Endothelial cell of umbilical vein (primary cell): Measurements from ENCODE around the gene ADCY5. TPM values are rescaled to one million over a fixed set of nuclear protein-coding genes. Genes with fewer than 3 reads are reported as not detected.

Source experiments
- BruUV-seq: library from RNA; stranded (reverse); fragments of 400-500 nt; replicated peaks from 2 replicates; lab custom pipeline; 2021; lab: Mats Ljungman, UMichigan
- CTCF ChIA-PET: fragments of 300-600, 350-600 bp; sonication (Branson Sonifier 250); formaldehyde crosslinking; loops from one replicate; lab custom pipeline; 2021; ENCODE audit warnings: antibody characterized with exemption, inconsistent platforms; lab: Charles Lee
- POLR2A ChIA-PET: fragments of 300-600, 350-600 bp; sonication (Branson Sonifier 250); formaldehyde crosslinking; loops from one replicate; lab custom pipeline; 2021; ENCODE audit warnings: antibody characterized with exemption, inconsistent platforms; lab: Charles Lee
- DNase-seq: peaks from one replicate; pipeline ENCODE4 v3.0.0-alpha.2; 2011; ENCODE audit warnings: low read depth, low spot score
- FAIRE-seq: peaks from 2 replicates; lab custom pipeline; 2011; peaks lifted over from hg19 to GRCh38; lab: Jason Lieb, UNC
- H2AFZ ChIP-seq: 2 replicates; pipeline ENCODE4 v1.6.0; 2012; ENCODE audit warnings: low read depth, low read length, control low read depth, inconsistent platforms
- H3K27ac ChIP-seq: 2 replicates; pipeline ENCODE4 v1.5.1; 2011; ENCODE audit warnings: low read depth, mild to moderate bottlenecking, control low read depth, low read length, moderate library complexity; ENCODE audit not compliant: insufficient read depth
- H3K27me3 ChIP-seq, 2 experiments: 2 replicates each; pipeline versions ENCODE4 v1.6.0 to v1.6.1; 2011; ENCODE audit warnings: low read length in 2 of 2, mixed read lengths in 1 of 2; ENCODE audit not compliant: control insufficient read depth in 2 of 2, insufficient read depth in 2 of 2
- H3K36me3 ChIP-seq, 2 experiments: 2 replicates in 1 of 2; 3 replicates in 1 of 2; pipeline ENCODE4 v1.5.1; 2011; ENCODE audit warnings: low read length in 2 of 2, mild to moderate bottlenecking in 1 of 2, moderate library complexity in 1 of 2; ENCODE audit not compliant: control insufficient read depth in 2 of 2, insufficient read depth in 2 of 2; ENCODE audit errors: extremely low read depth in 1 of 2
- H3K4me1 ChIP-seq: 3 replicates; pipeline ENCODE4 v1.5.1; 2011; ENCODE audit warnings: mild to moderate bottlenecking, low read length; ENCODE audit not compliant: control insufficient read depth, insufficient read depth; ENCODE audit errors: extremely low read depth
- H3K4me2 ChIP-seq: 2 replicates; pipeline ENCODE4 v1.6.1; 2011; ENCODE audit warnings: low read length, control low read depth, mixed read lengths; ENCODE audit not compliant: insufficient read depth
- H3K4me3 ChIP-seq, 3 experiments: fragments of 200-600 bp in 1 of 3; sonication (generic), shearing (Covaris generic) in 1 of 3; replicated peaks in 1 of 3; 2 replicates each; pipeline ENCODE4 v1.5.1; 2011 to 2016; ENCODE audit warnings: control low read depth in 3 of 3, low read length in 3 of 3, mild to moderate bottlenecking in 2 of 3, inconsistent platforms in 1 of 3, low read depth in 1 of 3, moderate library complexity in 1 of 3; ENCODE audit not compliant: insufficient read depth in 1 of 3
- H3K79me2 ChIP-seq: 2 replicates; pipeline ENCODE4 v1.6.0; 2012; ENCODE audit warnings: low read length, inconsistent platforms; ENCODE audit not compliant: control insufficient read depth, insufficient read depth
- H3K9ac ChIP-seq: replicated peaks from 2 replicates; pipeline ENCODE3; 2011; ENCODE audit warnings: low read length, control low read depth; ENCODE audit not compliant: insufficient read depth; ENCODE audit errors: extremely low read depth
- H3K9me1 ChIP-seq: replicated peaks from 3 replicates; pipeline ENCODE4 v1.6.0; 2011; ENCODE audit warnings: mild to moderate bottlenecking, low read length; ENCODE audit not compliant: control insufficient read depth, insufficient read depth; ENCODE audit errors: extremely low read depth
- H3K9me3 ChIP-seq: replicated peaks from 2 replicates; pipeline ENCODE4 v1.5.1; 2012; ENCODE audit warnings: low read length, inconsistent platforms; ENCODE audit not compliant: control insufficient read depth, insufficient read depth
- H4K20me1 ChIP-seq: replicated peaks from 2 replicates; pipeline ENCODE3; 2011; ENCODE audit warnings: mild to moderate bottlenecking, low read length; ENCODE audit not compliant: control insufficient read depth, insufficient read depth; ENCODE audit errors: extremely low read depth
- CTCF ChIP-seq, 2 donors: IDR thresholded peaks; 1 replicate in 1 of 2; 2 replicates in 1 of 2; pipeline ENCODE4 v1.5.1; 2011; ENCODE audit warnings: low read length in 2 of 2, mild to moderate bottlenecking in 2 of 2, moderate library complexity in 2 of 2, control low read depth in 1 of 2, inconsistent platforms in 1 of 2, low read depth in 1 of 2; ENCODE audit not compliant: insufficient read depth in 1 of 2; ENCODE audit errors: extremely low read depth in 1 of 2
- EZH2 ChIP-seq: IDR thresholded peaks from 2 replicates; pipeline ENCODE4 v1.6.1; 2012; ENCODE audit warnings: borderline replicate concordance, low read depth, mild to moderate bottlenecking, moderate library complexity, low read length, inconsistent platforms; ENCODE audit not compliant: severe bottlenecking
- FOS ChIP-seq: IDR thresholded peaks from 2 replicates; pipeline ENCODE4 v1.6.1; 2011; ENCODE audit warnings: mild to moderate bottlenecking, low read length, moderate library complexity, borderline replicate concordance; ENCODE audit not compliant: insufficient read depth
- GATA2 ChIP-seq: IDR thresholded peaks from 2 replicates; pipeline ENCODE4 v1.7.0; 2011; ENCODE audit warnings: low read depth, mild to moderate bottlenecking, moderate library complexity, mixed read lengths, low read length; ENCODE audit not compliant: insufficient read length, insufficient read depth
- JUN ChIP-seq: IDR thresholded peaks from 2 replicates; pipeline ENCODE4 v1.6.1; 2011; ENCODE audit warnings: borderline replicate concordance, low read depth; ENCODE audit not compliant: insufficient read length, insufficient read depth
- MYC ChIP-seq: IDR thresholded peaks from one replicate; pipeline ENCODE4 v1.6.1; 2011; ENCODE audit warnings: mild to moderate bottlenecking, low read depth, low read length
- POLR2A ChIP-seq: IDR thresholded peaks from 2 replicates; pipeline ENCODE4 v1.6.1; 2012; ENCODE audit warnings: low read depth, mild to moderate bottlenecking, control low read depth, low read length
- POLR2AphosphoS5 ChIP-seq: IDR thresholded peaks from 2 replicates; pipeline ENCODE4 v1.6.1; 2012; ENCODE audit warnings: low read depth, mild to moderate bottlenecking, control low read depth, low read length, moderate library complexity; ENCODE audit not compliant: insufficient read depth
- dilution Hi-C: fragments of 300-500 bp; cut with MboI; formaldehyde crosslinking; loops from one replicate; pipeline ENCODE4 v1.15.0; 2019; ENCODE audit warnings: low sequenced_read_pairs; ENCODE audit not compliant: extremely low pct_ligation_motif_present
- intact Hi-C: fragments of 100-400 bp; cut with micrococcal nuclease; formaldehyde crosslinking; loops from one replicate; pipeline ENCODE4 v1.10.0; 2022
- polyA plus RNA-seq, 4 experiments: library from polyadenylated mRNA; depleted of rRNA in 3 of 4; stranded (reverse) in 3 of 4; unstranded in 1 of 4; fragments of >200 nt; gene quantifications; 2 replicates each; pipeline versions ENCODE4 v1.2.1 to v1.2.3, GENCODE V29; 2011 to 2012; ENCODE audit warnings: missing spikeins in 1 of 4
- total RNA-seq: library from RNA; stranded (reverse); gene quantifications from 2 replicates; pipeline ENCODE4 v1.2.3, GENCODE V29; 2021
- TF ChIP-seq, protein P1 (sequence below): IDR thresholded peaks from 2 replicates; pipeline ENCODE4 v1.6.1; 2011; ENCODE audit not compliant: insufficient read depth, insufficient read length

Gene ADCY5
- total and polyA plus RNA-seq, 2 donors (not counting 3 experiments of a cell fraction or from before 2014, with no cell fraction given): 0.01 TPM; not detected in 1

DNA sequence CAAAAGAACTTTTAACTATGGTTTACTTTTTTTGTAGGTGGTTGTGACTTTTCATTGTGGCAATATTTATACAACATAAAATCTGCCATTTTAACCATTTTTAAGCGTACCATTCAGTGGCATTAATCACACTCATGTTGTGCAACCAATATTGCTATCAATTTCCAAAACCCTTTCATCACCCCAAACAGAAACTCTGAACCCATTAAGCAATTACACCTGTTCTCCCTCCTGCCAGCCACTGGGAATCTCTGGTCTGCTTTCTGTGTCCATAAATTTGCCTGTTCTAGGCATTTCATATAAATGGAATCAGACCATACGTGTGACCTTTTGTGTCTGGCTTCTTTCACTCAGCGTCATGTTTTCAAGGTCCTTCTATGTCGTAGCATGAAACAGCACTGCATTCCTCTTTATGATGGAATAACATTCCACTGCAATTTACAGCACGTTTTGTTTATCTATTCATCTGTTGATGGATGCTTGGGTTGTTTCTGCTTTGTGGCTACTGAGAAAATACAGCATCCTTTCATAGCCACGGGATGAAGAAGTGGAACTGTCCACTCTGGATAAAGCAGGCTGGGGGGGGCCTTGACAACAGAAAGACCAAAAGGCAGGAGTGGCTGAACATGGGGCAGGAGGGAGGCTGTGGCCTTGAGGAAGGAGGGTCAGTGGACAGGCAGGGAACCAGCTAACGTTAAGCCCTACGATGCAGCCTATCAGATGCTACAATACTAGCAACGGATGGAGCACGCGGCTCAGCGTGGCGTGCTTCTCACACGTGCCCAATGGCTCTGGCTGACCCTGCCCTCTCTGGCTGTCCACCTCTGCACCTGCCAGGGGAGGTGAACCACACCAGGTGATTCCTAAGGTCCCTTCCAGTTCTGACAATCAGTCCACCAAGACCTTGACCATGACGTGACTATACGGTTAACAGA is 136.3 kb downstream of the ADCY5 start:
- no peak for FAIRE-seq
- no peaks in the 10 kb centered on the region for H3K9me3 ChIP-seq
- H2AFZ ChIP-seq: no peak overlapping the region
- no peak overlapping the region for H3K4me3 ChIP-seq
- H3K9me1 ChIP-seq: no peaks in the 10 kb centered on the region
- no peak for TF ChIP-seq JUN
- no peak for TF ChIP-seq POLR2A
- no peak for TF ChIP-seq CTCF (IDR thresholded peaks at IDR 0.05; ENCODE audit: extremely low read depth in 1 of 2, insufficient read depth in 1 of 2, low read depth in 1 of 2, low read length in 2 of 2)
- no peaks in the 10 kb centered on the region for H4K20me1 ChIP-seq
- H3K27ac ChIP-seq: no peak overlapping the region
- DNase-seq: no peak
- H3K4me1 ChIP-seq: no peaks in the 10 kb centered on the region
- ChIA-PET POLR2A (no interaction called here), CTCF (no interaction called here)
- H3K36me3 ChIP-seq: no peaks in the 10 kb centered on the region
- intact Hi-C loops (no loop called here), dilution Hi-C loops (no loop called here)
- no TSS peak for BruUV-seq
- H3K79me2 ChIP-seq: no peaks in the 10 kb centered on the region
- H3K9ac ChIP-seq: no peak overlapping the region
- no peak overlapping the region for H3K4me2 ChIP-seq
- H3K27me3 ChIP-seq: peaks cover 0 to 8% of the 10 kb centered on the region in 2 experiments

GRCh38 chr3:123311201-123311600 is 137.7 kb downstream of the ADCY5 start:
- POLR2A ChIA-PET: no interaction called here
- Histone ChIP-seq H3K4me1 (no peaks in the 10 kb centered on the region), H3K4me3 (no peak overlapping the region), H3K9me3 (no peaks in the 10 kb centered on the region), H2AFZ (no peak overlapping the region), H3K9ac (no peak overlapping the region), H3K4me2 (no peak overlapping the region), H3K79me2 (no peaks in the 10 kb centered on the region), H3K27me3 (peaks cover 0 to 8% of the 10 kb centered on the region in 2 experiments), H3K36me3 (no peaks in the 10 kb centered on the region), H3K27ac (no peak overlapping the region), H3K9me1 (no peaks in the 10 kb centered on the region), H4K20me1 (no peaks in the 10 kb centered on the region)
- FAIRE-seq (no peak), DNase-seq (no peak)
- dilution Hi-C loops: no loop called here
- no TSS peak for BruUV-seq
- CTCF ChIA-PET: interaction anchor here (1.0 kb wide), 1 partner anchor 18 kb away, joined by 3 read pairs; no protein-coding TSS in a partner anchor
- intact Hi-C loops: no loop called here
- no peak for TF ChIP-seq FOS
- TF ChIP-seq CTCF (IDR thresholded peaks at IDR 0.05; ENCODE audit: extremely low read depth in 1 of 2, insufficient read depth in 1 of 2, low read depth in 1 of 2, low read length in 2 of 2): no peak
- TF ChIP-seq MYC: no peak
- no peak for TF ChIP-seq EZH2
- TF ChIP-seq JUN: no peak
- TF ChIP-seq POLR2A: no peak
- no peak for TF ChIP-seq POLR2AphosphoS5
- TF ChIP-seq, protein P1, sequence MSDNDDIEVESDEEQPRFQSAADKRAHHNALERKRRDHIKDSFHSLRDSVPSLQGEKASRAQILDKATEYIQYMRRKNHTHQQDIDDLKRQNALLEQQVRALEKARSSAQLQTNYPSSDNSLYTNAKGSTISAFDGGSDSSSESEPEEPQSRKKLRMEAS: no peak
- TF ChIP-seq GATA2: no peak
